Amniotic epithelial cell (primary cell): Measurements from ENCODE around the gene EIF5A.
A peak's percentile ranks its signal among the peaks of the same experiment; 100 is the strongest.

Source experiments
- DNase-seq: peaks from one replicate; pipeline ENCODE4 v3.0.0-alpha.2; 2010; ENCODE audit warnings: low read depth

The EIF5A gene

DNA sequence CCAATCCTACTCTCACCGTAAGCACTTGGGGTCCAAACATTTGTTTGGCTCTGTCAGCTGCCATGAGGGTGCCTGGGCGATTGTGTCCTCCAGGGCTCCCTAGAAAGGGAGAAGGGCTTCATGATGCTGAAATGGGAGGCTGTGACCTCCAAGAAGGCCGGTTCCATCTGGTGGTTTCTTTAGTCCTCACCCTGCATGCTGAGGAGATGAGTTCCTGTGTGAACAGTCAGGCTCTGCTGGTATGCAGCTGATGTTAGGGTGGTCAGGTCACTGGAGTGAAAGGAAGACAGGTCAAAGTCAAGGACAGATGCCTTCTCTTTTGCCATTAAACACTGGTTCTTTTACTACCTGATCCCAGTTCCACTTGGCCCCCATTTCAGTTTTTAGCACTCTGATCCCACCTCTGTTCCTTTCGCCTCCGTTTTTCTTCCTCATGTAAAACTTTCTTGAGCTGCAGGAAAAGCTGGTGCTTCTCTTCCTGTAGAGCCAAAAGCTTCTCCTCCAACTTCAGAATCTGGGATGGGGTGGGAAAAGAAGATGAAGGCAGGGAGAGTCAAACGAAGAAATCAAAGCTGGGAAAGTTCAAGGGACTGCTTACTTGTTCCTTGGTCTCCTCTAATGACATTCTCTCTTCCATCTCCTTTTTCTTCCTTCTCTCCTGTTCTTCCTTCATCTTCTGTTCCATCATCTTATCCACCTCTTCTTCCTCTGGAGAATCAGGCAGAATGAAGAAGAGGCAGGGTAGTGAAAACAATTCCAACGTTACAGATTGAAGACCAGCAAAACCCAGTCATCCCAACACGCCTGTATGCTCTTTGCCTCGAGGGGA is 6.7 kb downstream of the EIF5A start:
- DNase-seq: no peak

- DNase-seq: peak; percentile 67
These were observed 7.5 kb downstream of the EIF5A start, which contains the start of gene GPS2 for GRCh38 chr17:7314719-7315569. TSS of gene GPS2 (minus strand) at chr17:7315360. CDS start at chr17:7315052, 308 bp downstream.

- no peak for DNase-seq
These were observed 8.3 kb downstream of the EIF5A start for GRCh38 chr17:7315570-7316235.

- no peak for DNase-seq
These were observed 9.9 kb downstream of the EIF5A start for GRCh38 chr17:7317161-7317803.

DNA sequence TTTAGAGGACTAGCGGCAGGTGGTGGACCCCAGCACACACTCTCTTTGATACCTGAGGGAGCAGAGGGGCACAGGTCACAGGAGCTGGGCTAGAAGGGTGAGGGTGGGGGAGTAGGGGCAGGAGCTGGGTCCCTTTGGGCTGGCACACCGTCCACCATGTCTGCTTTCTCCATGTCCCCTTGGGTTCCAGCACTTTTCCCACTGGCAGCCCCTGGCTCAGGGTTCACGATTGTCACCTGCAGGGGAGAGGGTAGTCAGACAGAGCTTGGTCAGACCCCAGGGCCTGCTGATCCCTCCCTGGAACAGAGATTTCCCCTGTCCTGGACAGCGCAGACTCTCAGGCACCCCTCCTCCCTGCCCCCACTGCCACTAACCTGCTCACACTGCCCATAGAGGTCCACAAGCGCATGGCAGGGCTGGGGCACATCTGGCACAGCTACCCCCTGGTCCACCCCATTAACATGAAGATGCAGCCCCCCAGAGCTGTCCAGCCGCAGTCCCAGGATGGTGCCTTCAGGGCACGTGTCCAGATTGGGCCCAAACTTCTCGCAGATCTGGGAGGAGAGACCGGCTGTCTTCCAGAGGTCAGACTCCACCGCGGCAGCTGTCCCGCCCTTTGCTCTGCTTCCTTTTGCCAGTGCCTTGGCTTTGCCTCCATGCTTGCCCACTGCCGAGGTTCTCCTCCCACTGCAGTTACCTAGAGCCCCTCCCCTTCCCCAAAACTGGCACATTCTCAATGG is 10.9 kb downstream of the EIF5A start:
- no peak for DNase-seq

GRCh38 chr17:7321466-7321865 is 14.0 kb downstream of the EIF5A start:
- no peak for DNase-seq

DNA sequence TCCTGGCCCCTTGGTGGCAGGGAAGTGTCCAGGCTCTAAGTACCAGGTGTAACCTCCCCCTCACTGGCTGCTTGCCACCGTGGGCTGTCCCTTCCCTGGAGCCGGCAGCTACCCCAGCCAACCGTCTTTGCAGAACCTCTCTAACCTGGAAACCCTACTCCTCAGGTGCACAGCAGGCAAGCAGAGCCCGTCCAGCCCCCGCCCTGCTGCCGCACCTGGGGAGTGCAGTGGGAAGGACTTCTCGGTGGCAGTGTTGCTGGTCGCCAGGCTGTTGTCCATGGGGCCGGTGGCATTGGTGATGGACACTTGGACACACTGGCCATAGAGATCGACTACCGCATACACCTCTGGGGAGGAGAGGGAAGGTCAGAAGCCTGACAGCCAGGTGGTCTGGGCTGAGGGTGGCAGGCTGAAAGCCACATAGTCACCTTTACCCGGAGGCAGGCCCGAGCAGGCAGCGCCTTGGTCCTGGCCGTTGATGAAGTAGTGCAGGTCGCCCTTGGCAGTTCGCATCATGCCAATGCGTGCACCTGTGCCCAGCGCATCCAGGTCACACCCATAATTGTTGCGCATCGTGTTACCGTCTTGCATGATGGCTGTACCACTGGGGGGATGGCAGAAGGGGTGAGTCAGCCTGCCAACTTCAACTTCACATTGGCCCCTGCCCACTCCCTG is 15.2 kb downstream of the EIF5A start:
- DNase-seq: no peak

GRCh38 chr17:7323731-7324437 is 16.5 kb downstream of the EIF5A start:
- no peak for DNase-seq

GRCh38 chr17:7324438-7324779 is 17.0 kb downstream of the EIF5A start:
- DNase-seq: no peak

DNA sequence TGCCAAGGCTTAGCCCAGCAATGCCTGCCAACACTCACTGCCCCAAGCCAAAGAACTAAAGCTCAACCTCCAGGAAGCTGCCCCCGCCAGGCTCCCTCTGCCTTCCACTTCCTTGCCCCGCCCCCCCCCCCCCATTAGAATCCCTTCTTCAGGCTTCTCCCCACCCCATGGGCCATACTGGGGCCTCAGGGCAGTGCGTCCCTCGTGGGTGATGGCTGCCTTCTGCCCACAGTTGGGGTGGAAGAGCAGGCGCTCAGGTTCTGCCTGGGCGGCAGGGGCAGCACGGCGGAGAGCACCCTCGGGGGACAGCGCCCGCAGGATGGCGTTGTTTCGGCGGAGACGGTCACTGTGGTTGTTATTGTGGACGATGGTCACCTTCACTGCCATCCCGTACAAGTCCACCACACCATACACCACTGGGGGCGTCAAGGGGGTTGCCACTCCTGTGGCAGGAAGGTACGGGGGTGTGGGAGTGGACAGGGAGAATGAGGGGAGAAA is 17.7 kb downstream of the EIF5A start:
- DNase-seq: no peak

DNA sequence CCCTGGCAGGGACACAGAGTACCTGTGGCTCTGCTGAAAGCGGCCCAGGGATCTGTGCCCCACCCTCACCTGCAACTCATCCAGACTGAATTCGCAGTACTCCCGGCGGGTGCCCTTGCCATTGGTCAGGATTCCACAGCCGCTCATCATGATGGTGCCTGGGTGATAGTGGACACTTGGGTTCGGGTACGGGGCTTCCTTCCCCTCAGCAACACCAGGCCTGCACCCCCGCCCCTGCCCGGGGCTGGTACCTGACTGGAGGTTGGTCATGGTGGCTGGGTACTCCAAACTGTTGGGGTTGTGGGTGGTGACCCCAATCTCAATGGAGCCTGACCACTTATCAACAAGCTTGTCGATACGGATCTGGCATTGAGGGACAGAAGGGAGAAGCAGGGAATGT is 18.8 kb downstream of the EIF5A start:
- DNase-seq: no peak

DNA sequence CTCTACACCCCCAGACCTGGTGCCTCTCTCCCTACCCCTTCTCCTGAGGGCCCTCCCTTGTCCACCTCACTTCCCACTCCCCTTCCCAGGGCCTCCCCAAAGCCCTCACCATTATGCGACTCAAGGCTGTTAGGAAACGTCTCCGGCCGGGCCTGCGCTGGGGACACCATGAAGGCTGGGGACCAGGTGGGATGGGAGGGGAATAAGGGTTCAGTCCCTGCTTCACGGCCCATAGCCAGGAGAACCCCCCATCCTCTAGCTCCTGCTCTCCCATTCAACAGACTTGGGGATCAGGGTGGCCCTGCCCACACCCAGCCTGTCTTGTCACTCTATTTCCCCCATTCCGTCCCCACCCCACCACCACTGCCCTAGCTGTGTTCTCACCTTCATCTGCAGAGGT is 19.6 kb downstream of the EIF5A start:
- no peak for DNase-seq

DNA sequence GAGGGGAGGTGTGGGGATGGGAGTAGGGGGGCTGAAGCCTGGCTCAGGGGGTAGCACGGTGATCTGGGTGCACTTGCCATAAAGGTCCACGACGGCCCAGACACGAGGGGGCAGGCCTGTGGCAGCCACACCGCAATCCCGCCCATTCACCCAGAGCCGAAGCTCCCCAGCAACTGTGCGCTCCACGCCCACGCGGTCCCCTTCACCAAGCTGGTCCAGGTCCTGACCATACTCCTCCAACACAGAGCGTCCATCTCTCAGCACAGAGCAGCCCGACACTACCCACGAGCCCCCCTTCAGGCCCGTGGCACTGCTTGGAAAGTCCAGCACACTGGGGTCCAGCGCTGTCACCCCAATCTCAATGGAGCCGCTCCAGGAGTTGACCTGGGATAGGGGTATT is 20.1 kb downstream of the EIF5A start:
- DNase-seq: no peak

GRCh38 chr17:7328009-7328408 is 20.6 kb downstream of the EIF5A start:
- DNase-seq: no peak

DNA sequence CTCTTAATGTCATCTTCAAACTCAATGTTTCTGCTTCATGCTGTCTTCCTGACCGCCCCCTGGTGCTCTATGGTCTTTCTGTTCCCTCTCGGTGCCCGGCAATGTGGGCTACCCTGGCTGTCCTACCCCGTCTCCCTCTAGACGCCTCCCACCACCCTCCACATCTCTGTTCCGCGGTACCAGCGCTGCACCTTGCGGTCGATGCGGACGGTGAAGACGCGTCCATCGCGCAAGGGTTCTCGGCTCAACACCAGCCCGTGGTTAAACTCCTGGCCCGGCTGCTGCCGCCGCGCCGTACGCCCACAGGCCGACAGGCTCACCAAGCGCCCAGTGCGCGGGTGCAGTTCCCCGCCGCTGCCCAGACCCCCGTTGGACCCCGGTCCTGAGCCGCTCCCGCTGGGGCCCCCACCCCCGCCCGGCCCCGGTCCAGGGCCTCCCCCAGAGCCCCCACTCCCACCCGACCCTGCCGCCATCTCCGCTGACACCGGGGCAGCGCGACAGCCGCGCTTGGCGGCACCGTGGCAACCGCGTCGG is 21.5 kb downstream of the EIF5A start, which contains the start of gene NEURL4:
NEURL4 (minus strand) TSS at position 496 of the 534 bp plus-strand sequence; CDS start at position 473, 23 bp downstream.
- DNase-seq: no peak

DNA sequence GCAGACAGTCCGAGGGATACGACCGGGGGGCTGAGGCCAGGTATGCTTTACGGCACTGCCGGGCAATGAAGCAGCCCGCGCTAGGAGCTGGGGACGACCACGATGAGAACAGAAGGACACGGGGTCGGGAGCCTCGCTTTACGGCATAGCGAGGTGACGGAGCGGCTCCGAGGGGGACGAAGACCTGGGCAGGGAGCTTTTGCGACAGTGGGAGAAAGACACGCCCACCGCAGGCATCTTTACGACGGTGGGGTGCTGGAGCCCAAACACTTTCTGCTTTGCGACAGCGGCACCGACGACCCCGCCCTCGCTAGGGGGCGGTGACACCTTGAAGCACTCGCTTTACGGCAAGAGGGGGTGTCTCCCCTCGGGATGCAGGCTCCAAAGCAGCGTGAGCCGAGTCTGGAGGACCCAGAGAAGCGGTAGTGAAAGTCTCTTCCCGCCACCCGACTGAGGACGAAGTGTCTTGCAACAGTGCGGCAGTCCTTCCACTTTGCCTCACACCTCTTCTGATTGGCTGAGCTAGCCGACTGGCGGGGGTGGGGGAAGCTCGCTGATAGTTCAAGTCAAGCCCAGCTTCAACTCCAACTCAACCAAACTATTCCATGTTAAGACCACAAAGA is 22.1 kb downstream of the EIF5A start:
- peak; percentile 99 for DNase-seq

- peak; percentile 72 for DNase-seq
These were observed 22.7 kb downstream of the EIF5A start for GRCh38 chr17:7329997-7330637.

DNA sequence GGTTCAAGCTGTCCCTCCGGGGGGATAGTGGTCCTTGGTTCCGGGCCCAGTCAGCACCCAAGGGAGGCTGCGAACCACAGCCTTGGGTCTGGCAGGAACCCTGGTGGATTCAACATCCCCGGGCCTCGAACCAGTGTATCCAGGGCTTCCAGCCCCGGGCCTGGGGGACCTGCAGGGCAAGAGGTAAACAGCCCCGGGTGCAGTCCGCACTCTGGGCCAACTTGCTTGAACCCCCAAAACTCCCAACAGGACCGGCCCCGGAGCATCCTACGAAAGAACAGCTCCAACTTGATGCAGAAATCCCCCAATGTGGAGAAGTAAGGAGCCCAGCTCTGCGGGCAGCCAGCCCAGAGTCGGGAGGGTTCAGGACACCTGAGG is 23.2 kb downstream of the EIF5A start:
- no peak for DNase-seq

DNA sequence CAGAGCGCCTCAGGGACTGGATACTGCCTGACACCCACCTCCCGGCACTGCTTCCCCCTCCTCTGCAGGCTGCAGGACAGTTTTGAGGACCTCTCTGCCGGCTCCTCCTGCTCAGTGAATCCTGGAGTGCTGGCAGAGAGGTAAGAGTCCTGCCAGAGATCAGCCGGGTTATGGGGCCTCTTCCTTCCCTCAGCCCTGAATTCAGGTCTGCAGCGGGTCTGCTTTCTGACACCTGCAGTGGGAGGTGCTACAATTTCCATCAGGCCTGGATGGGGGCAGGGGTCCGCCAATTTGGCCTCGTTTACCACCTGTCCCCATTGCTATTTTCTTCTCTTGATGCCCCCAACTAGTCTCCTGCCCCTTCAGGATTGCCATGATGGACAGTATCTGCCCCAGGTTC is 24.7 kb downstream of the EIF5A start:
- DNase-seq: no peak
